Activated CD4-positive, CD25-positive, alpha-beta regulatory T cell treated with anti-CD3 and anti-CD28 coated beads, Interleukin-2, amount 50 U/mL, for 24 hours (primary cell): ENCODE results near the gene RASSF3.
"Not testable (repeated sequence)": the region's sequence is repeated elsewhere in the genome, so short reads cannot be mapped to it uniquely, and the experiment has no call there.

Experiments used
- ATAC-seq, 2 donors: fragments of 150-1000 bp; cut with Tn5 transposase; one replicate each; pipeline ENCODE4 v1.10.0; 2021; ENCODE audit warnings: mild to moderate bottlenecking in 1 of 2, moderate library complexity in 1 of 2

The RASSF3 gene

DNA sequence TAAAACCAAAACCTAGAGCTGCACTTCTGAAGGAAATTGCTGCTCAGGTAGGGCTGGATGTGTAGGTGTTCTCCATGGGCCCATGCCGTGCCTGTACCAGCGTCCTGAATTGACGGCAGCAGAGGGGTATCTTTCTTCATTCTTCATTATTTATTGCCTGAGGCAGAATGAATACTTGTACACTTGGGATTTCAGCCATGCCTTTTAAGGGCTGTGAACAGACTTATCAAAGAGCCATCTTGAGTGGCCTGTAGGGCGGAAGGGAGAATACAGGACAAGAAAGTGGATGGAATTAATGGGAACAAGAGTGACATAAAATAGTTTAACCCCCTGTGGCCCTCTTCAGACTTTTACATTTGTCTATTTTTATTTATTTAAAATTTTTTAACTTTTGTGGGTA, 61.4 kb downstream of the RASSF3 start:
- ATAC-seq: peak in 1 of 2 donors; percentile 2

DNA sequence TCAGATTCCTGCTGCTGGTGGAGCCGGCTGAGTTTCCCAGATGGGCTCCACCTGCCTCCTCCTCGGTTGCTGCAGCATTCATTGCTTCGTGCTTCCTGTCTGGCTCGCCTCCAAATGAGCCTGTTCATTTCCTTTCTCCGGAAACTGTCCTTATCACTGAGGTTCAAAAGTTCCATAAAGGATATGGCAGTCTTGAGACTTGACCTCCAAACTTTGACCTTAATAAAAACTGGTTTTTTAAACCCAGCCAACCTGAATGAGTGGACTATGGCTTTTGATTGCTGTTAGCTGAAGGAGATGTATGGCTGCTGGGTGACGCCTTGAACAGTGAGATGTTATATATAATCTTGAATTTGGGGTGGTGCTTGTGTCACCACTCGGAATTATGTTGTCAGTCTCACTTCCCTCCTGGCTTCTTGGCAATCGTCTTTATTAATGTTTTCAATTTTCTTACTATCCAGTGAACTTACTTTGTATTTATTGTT, 62.7 kb downstream of the RASSF3 start:
- no peak for ATAC-seq

DNA sequence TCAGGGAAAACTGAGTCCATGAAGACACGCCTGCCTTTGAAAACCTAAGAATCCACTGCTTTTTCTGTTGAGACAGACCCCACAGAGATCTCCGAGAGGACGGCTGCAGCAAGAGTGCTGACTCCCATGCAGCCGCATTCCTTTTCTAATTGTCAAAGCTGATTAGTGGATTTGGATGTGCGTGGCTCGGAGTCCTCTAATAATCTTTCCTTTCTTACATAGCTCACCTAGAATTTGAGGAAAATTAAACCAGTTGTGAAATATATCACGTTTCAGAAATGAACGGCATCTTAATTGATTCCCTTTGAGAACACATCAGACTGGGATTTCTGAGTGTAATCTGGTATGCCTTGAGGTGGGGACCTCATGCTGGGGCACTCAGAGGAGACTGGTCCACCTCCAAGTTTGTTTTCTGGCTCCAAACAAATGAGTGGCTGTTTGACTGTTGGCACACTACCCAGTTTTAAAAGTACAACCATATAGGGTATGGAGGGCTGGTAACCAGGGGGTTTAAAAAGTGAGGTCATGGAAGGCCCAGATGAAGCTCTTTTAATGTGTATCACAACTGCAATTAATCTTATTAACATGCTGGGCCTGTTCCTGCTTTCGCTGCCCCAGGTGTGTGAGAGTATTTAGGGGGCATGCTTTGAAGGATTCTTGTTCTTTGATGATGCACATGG, 63.3 kb downstream of the RASSF3 start:
- ATAC-seq: no peak

DNA sequence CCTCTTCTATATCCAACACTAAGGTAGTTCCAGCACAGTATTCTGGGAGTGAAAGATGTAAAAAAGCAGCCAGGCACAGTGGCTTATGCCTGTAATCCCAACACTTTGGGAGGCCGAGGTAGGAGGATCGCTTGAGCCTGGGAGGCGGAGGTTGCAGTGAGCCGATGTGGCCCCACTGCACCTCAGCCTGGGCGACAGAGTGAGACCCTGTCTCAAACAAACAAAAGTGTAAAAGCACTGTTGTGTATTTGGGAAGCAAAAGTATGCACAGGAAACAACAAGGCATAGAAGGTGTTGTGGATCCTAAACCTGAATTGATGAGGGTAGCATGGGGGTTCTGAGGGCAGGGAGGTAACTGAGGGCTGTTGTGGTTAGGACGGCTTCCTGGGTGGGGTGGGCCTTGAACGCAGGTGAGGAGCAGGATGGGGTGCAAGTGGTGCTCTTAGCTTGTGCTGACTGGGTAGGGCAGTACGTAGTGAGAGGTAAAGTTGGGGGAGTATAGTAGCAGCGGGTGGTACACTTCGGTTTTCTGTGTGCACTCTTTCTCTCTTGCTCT, 64.2 kb downstream of the RASSF3 start:
- peak; percentile 24 to 29 for ATAC-seq

DNA sequence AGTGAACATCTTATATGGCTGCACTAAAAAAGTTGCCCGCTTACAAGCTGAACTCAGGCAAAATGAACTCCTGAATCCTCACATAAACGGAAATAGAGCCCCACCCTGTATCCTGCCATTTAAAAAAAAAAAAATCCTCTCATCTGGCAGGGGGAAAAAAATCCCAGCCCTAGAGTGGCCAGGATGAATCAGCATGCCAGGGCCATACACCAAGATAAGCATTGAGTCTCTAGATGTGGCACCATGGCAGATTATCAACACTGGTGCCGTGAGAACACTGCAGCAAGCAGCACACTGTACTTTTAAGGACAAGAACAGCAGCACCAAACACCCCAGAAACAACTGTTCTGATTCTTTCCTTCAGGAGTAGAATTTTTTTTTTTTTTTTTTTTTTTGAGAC, 65.5 kb downstream of the RASSF3 start:
- no peak for ATAC-seq

DNA sequence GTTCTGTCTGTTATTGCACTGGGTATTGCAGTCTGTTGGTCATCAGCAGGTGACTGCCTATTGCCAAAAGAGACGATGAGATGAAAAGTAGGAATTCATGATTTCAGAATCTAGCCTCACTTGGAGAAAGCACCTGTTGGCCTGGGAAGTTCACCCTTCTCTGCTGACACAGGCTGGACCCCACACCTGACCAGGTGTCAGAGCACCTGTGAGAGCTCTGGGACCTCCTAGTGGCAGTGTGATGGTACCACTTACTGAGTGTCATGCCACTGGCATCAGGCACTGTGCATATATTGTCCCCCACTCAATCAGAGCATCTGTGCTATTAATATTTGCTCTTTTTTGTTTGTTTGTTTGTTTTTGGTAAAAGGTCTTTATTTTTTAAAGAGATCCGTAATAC, 68.0 kb downstream of the RASSF3 start:
- ATAC-seq: no peak

DNA sequence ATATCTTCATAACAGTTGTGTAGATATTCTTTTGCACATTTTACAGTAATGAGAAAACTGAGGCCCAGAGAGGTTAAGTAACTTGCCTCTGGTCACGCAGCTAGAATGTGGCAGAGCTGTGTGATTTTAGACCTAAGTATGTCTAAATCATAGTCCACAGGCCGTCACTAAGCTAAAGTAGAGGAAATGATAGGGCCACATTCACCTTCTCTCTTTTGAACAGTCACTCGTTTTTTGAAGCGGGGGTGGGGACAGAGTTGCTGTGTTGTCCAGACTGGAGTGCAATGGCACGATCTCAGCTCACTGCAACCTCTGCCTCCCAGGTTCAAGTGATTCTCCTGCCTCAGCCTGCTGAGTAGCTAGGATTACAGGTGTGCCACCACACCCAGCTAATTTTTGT, 68.5 kb downstream of the RASSF3 start:
- ATAC-seq: peak in 1 of 2 donors; percentile 15

DNA sequence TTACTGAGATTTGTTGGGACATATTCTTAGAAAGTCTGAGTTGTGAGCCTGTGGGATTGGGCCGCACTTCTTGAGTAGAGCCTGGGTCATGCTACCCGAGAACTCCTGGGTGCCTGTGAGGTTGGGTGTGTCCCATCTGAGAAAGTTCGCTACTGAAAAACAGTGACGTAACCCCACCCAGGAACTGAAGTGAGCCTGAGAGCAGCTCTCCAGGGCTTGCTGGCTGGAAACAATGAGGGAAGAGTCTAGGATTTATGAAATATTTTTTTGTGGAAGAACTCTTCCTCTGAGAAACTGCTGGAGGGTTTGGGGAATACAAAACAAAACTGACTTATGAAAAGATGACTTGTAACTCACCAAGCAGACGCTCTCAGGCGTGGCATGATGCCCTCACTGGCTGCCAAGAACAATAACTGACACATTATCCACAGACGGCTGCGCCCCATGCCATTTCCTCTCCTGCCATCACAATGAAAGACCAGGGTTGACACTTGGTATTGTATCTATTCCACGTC, 69.2 kb downstream of the RASSF3 start:
- peak; percentile 47 to 58 for ATAC-seq

DNA sequence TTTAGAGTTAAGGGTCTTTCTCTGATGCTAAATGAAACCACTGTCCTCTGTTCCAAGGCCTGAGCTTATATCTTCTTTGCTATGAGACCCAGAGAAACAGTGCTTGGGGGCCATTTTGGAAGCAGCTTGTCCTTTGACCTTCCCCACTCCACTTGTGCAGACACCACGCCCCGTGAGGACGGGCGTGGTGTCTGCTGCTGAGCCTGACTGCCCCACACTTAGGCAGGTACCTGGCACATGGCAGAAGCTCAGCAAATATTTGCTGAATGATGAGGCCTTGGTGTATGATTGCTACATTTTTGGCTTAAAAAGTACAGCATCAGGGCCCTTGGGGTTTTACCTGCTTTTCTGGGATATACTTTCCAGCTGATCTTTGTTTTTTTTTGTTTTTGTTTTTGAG, 69.9 kb downstream of the RASSF3 start:
- no peak for ATAC-seq

DNA sequence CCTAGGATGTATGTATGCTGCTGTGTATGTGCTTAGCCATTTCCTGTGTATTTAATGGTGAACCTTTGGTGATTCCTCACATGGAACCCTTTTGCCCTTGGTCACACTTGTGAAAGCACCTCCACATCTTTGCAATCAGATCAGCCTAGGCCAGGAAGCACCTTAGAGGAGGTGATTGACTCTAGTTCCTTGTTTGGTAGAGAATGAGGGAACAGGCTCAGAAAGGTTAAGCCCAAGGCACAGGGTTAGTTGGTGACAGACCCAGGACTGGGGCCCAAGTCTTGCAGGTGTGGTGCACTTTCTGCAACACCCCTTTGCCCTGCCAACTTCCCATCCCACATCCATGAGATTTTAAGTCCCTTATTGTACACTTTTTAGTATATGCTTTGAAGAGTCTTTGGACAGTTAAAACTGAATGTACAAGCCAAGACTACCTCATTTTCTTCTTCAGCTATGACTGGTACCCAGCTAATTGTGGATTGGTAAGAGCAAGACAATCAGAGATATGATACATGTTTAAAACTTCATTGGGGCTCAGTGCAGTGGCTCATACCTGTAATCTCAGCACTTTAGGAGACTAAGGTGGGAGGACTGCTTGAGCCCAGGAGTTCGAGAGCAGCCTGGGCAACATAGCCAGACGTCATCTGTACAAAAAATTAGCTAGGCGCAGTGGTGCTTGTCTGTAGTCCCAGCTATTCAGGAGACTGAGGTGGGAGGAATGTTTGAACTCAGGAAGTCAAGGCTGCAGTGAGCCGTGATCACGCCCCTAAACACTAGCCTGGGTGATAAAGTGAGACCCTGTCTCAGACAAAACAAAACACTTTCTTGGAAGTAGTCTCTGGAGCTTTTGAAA, 71.1 kb downstream of the RASSF3 start:
- ATAC-seq: peak; percentile 75 to 78

DNA sequence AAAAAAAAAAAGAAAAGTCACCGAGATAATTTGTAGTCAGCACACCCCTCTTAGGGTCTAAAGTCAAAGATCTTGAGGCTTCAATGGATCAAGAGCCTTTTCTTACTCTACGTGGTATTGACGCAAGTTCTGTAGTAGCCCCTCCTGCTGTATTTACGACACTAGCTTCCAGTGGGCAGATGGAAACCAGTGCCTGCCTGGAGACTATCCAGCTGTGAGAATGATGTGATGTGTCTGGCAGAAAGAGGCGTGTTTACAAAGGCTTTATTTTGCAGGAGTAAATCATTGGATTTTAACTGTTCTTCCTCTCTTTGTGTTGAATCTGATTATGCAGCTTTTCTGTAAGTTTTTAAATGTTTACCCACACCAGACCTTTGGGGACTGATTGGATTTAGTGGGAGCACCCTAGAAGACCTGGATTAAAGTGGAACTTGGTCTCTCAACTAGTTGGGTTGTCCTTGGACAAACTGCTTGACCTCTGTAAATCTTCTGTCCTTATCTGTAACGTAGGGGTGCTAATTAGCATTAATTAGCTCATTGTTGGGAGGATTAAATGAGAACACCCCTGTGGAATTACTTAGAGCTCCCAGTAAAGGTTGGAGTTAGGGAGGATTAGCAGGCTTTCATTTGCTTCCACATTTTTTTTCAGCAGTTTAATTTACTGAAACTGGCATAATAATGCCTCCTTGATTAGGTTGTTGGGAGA, 72.4 kb downstream of the RASSF3 start:
- no peak for ATAC-seq

DNA sequence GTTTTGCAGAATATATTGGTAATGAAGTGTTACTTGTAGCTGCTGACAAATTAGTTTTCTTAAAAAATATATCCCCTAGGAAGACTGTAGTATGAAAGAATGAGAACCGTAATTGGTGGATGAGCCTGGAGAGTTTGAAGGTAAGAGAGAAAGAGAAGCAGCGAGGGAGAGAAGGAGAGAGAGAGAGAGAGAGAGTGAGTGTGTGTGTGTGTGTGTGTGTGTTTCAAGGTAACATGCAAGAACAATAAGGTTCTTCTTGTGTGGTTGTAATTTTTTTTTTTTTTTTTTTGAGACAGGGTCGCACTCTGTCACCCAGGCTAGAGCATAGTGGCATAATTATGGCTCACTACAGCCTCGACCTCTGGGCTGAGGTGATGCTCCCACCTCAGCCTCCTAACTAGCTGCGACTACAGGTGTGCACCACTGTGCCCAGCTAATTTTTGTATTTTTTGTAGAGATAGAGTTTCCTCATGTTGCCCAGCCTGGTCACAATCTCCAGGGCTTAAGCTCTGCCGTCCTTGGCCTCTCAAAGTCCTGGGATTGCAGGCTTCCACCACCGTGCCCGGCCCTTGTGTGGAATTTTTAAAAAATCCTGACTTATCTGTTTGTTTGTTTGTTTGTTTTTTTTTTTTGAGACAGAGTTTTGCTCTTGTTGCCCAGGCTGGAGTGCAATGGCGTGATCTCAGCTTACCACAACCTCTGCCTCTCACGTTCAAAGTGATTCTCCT, 73.7 kb downstream of the RASSF3 start:
- ATAC-seq: no peak

DNA sequence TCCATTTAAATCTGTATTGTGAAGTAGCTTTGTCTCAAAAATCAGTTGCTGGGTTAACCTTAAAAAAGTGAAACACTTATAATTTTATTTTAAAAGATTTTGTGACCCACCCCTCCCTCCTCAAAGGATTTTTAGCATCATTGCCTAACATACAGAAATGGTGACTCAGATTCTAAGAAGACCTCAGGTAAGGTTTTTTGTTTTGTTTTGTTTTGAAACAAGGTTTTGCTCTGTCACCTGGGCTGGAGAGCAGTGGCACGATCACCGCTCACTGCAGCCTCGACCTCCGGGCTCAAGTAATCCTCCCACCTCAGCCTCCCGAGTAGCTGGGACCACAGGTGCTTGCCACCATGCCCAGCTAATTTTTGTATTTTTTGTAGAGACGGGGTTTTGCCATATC, 74.8 kb downstream of the RASSF3 start:
- ATAC-seq: peak; percentile 18 to 30

DNA sequence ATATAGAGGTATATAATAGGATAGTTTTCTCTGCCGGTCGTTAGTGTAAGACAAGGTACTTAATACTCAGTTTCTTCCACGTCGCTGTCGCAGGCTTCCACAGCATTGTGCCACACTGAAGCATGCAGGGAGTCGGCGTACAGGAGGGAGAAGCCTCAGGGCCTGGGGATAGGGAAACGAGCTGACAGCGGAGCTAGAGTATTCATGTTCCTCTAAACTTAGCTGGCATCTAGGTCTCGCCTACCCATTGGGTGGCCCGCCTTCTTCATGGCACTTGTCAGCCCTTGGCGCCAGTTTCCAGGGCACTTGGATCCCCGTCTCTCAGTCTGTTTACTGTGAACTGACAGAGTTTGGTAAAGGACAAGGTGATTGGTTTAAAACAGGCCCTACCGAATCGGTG, 75.3 kb downstream of the RASSF3 start:
- ATAC-seq: no peak

DNA sequence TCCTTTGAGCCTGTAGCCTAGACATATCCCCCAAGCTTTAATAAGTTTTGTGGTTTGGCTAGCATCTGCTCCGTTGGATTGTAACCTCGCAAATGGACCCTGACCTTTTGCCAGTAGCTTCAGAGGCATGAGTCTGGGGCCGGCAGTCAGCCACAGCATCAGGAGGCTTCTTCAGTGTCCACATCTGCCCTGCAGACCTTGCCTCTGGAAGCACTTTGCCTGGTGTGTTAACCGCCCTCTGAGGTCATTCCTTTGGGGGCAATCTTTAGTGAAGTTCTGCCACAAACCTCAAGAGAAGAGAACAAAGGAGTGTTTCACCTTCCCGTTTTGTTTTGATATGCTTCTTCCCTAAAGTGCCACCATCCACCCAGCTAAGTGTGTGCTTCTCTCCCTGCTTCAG, 77.5 kb downstream of the RASSF3 start:
- no peak for ATAC-seq

DNA sequence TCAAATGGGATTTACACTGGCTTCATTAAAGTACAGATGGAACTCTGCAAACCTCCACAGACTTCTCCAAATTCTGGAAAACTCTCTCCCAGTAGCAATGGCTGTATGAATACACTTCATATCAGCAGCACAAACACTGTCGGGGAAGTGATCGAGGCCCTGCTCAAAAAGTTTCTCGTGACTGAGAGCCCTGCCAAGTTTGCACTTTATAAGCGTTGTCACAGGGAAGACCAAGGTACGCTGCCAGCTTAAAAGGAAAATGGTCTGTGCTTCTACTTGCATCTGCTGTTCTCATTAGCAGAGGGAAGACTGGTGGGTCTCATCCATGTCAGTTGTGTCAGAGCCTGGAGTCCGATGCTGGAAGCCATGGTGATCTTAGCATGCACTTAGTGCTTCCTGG, 77.9 kb downstream of the RASSF3 start:
- no peak for ATAC-seq

DNA sequence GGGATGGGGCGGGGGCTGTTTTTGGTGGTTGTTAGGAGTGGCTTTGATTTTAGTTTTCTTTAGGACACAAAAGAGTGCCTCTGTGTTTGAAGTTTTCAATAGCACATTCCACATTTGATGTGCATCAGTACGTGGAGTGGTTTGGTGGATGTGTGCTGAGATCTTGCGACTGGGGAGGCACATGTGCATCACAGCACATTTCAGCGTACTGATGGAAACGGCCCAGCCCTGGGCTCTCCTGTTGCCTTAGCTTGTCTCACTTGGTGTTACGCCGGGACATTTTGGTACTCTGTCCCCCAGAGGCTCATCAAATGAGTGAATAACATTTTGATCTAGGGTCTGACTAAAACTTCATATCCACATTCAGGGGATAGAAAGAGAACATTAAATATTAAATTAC, 78.4 kb downstream of the RASSF3 start:
- ATAC-seq: no peak

DNA sequence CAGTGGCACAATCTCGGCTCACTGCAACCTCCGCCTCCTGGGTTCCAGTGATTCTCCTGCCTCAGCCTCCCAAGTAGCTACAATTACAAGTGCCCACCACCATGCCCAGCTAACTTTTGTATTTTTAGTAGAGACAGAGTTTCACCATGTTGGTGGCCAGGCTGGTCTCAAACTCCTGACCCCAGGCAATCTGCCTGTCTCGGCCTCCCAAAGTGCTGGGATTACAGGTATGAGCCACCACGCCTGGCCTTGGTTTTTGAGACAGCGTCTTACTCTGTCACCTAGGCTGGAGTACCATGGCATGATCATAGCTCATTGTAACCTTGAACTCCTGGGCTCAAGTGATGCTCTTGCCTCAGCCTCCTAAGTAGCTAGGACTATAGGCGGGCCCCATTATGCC, 79.9 kb downstream of the RASSF3 start:
- ATAC-seq: not testable (repeated sequence)

DNA sequence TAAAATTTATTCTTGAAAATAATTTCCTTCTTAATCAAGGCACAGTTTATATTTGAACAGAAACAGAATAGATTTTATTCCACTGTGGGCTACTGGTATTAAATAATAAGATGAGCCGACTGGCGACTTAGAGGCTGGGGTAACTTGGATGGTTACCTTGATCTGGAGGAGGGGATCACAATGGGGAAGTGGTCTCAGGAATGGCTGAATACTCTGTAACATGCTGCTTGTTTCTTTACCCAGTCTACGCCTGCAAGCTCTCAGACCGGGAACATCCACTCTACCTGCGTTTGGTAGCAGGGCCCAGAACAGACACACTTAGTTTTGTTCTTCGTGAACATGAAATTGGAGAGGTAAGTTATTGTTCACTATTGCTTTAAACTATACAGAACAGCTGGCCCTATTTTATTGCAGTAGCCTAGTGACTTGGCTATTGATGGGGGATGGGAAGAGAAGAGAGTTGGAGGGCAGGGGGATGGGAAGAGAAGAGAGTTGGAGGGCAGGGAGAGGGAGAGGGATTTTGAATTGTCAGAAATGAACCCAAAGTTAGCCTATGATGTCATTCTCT, 81.0 kb downstream of the RASSF3 start:
- ATAC-seq: no peak

DNA sequence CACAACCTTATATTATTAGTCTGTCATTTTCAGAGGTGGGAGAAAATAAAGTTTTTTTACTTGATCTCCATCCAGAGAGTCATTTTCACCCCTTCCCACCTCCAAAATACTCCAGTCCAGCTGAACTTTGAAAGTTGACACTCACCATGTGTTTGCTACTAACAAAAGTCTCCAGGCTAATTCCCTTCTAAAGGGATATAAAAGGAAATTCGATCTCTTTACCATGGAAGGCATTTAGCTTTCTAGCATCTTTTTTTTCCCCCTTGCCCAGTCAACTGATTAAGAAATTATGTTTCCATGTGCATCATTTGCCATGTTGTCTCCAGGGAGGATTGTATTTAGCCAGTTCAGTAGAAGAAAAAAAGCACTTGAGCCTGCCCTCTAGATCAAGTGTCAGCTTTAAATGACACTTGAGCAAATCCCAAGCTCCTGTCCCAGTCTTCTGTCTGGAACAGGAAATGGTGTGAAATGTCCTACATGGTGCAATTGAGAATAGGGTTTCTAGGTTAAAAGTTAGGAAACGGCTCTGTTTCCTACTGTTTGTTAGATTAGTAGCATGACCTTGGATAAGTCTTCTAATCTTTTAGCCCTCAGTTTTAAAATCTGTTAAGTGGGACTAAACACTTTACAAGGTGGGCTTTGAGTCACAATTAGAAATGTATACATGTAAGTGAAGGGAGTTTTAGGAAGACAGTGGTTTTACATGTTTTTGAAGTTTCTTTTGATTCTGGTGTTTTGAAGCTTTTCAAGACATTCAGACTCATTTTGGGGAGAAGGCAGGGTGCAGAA, 81.7 kb downstream of the RASSF3 start:
- ATAC-seq: no peak
